IPS DF 19.7 (cell line): ENCODE results near the gene WDFY3.

Experiments
- DNase-seq: peaks from one replicate; pipeline ENCODE4 v3.0.0-alpha.2; 2013; ENCODE audit warnings: low read depth, low spot score

WDFY3 gene

DNA sequence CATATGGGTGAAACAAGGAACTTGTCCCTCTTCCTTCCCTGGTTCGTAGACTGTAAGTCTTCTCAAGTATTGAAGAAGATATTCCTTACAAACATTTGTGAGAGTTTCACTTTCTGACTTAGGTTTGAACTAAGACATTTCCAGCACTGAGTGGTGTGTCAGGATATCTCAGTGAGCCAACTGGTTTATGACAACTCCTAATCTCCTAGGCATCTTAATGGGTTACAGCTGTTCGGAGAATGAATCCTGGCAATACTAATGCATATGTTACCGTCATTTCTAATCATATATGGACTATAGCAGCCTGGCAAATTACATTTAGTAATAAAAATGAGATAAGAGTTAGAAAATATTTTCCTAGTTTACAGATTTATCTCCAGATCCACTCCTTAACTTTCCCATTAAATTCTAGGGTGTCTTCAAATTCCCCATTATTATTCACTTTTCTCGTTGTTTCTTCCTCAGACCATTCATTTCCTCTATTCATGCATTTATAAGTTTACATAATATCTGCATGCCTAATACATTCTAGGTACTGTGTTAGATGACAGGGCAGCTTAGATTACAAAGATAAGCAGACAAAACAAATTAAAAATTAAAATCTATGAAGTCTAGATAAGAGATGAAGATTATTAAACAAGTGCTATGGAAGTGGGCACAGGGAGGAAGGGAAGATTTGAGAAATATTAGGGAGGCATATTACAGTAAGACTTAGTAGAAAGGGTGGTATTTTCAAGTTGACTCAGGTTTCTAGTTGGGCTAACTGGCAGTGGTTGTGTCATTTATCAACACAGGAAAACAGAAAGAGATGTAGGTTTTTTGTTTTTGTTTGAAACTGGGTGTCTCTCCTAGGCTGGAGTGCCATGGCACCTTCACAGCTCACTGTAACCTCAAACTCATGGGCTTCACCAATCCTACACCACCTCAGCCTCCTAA is 173.9 kb downstream of the WDFY3 start:
- no peak for DNase-seq

DNA sequence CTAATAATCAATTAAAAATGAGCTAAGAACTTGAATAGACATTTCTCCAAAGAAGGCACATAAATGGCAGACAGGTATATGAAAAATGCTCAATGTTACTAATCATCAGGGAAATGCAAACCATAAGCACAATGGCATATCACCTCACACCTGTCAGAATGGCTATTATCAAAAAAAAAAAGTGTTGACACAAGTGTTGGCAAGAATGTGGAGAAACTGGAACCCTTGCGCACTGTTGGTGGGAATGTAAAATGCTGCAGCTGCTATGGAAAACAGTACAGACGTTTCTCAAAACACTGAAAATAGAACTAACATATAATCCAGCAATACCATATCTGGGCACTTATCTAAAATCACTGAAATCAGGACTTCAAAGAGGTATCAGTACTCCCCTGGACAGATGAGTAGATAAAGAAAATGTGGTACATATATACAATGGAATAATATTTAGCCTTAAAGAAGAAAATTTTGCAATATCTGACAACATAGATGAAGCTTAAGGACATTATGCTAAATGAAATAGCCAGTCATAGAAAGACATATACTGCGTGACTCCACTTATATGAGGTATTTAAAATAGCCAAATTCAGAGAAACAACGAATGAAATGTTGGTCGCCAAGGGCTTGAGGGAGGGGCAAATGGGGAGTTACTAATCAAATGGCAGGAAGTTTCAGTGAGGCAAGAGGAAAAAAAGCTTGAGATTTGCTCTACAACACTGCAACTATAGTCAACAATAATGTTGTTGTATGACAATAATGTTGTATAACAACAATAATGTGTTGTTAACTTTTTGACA is 175.5 kb downstream of the WDFY3 start:
- no peak for DNase-seq

GRCh38 chr4:84786478-84786877 is 180.0 kb downstream of the WDFY3 start:
- DNase-seq: no peak

GRCh38 chr4:84782517-84782916 is 184.0 kb downstream of the WDFY3 start:
- no peak for DNase-seq

GRCh38 chr4:84780719-84781118 is 185.8 kb downstream of the WDFY3 start:
- no peak for DNase-seq

GRCh38 chr4:84778041-84778440 is 188.4 kb downstream of the WDFY3 start:
- no peak for DNase-seq

DNA sequence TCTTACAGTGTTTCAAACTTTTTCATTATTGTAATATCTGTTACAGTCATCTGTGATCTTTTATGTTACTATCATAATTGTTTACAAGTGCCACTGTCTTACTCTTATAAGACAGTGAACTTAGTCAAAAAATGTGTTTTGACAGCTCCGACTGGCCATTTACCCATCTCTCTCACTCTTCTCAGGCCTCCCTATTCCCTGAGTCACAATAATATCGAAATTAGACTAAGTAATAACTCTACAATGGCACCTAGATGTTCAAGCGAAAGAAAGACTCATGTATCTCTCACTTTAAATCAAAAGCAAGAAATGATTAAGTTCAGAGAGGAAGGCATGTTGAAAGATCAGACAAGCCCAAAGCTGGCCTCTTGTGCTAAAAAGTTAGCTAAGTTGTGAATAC is 199.3 kb downstream of the WDFY3 start:
- DNase-seq: no peak

DNA sequence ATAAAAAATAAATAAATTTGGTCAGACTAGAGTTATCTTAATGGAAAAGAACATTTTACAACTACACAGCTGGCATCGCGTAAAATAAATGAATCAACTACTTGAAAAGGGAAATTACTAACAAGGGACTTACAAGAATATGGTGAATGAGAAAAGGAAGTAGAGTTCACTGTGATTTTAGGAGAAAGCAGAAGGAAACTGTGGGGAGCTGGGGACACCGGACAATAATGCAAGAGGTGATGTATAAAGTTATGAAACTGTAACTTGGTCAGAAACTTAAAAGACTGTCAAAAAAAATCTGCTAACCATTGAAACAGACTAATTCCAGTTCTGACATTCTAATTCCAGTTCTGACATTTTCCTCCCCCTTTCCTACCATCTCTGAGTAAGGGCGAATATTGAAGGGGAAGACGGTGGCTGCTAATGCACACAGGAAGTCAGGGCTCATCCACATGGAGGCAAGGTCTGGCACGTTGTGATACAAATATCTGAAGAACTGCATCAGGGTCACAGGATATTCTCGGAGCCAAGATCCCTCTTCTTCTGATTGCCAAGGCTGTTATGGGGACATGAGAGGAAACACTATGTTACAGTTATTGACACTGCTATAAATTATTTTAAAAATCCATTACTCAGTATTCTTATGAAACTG is 213.0 kb downstream of the WDFY3 start:
- DNase-seq: no peak

GRCh38 chr4:84751707-84752106 is 214.8 kb downstream of the WDFY3 start:
- DNase-seq: no peak

DNA sequence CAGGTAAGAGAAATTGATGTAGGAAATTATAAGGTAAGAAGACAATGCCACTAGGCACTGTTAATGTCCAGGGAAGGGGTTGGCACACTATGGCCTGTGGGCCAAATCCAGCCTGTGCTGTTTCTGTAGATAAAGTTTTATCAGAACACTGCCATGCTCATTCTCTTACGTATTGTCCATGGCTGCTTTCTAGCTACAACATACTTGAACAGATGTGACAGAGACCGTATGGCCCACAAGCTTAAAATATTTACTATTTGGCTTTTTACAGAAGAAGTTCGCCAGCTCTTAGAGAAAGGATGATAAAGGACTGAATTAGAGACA is 215.6 kb downstream of the WDFY3 start:
- no peak for DNase-seq

DNA sequence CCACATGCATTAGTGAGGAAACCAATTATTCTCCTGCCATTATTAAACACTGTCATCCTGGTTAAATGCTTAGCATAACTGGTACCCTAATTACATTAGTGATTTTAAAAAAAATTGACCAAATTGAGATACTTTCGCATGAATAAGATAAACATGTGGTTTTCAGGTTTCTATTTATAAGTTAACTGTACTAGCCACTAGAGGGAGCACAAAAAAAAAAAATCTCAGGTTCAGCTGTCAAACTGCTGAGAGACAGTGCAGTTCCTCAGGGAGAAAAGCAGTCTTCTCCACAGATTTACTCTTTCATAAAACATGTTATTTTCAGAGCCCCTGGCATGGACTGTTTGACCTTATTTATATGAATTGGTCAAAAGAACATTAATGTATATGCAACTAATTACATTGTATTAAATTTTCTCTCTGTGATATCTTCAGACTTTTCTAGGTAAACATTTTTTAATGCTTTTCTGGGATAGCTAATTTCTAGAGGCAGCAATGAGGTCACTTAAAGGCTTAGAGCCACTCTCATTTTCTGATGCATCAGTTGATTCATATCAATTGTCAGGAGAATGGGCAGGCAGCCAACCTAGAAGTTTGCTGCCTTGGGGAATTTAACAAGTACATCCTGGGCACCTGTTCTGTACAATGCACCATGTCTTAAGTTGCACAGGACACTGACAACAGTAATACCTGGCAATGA is 216.1 kb downstream of the WDFY3 start:
- no peak for DNase-seq

- no peak for DNase-seq
Measured at GRCh38 chr4:84740057-84740456, 226.4 kb downstream of the WDFY3 start.

GRCh38 chr4:84738622-84739021 is 227.9 kb downstream of the WDFY3 start:
- no peak for DNase-seq

DNA sequence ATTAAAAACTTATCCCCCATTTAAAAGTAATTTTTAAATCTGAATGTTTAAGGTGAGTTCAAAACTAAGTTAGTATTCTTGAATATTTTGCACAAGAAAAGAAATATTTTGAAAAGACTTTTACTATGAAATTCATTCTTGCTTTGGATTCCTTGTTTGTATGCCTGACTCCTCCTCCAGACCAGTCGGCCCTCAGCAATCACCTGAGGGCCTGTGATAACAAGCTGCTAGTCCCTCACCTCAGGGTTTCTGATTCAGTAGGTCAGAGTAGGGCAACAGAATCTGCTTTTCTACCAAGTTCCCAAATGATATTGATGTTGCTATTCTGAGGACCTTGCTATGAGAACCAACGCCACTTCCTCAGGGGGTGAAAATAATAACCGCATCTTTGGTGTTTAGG is 228.8 kb downstream of the WDFY3 start:
- no peak for DNase-seq

DNA sequence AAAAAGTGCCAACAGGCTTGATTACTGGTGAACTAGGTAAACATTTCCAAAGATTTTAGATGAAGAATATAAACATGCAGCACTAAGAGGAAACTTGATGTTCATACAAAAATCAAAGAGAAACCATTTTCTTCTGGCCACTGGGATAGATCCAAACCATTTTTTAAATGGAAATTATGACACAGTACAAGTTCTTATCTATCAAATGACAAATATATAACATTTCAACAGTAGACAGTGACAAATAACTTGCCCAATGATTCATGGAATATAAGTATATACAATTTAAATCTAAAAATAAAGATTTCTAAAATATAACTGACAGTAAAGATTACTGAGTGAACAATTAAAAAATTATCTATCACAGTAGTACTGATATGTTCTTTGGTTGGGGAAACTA is 232.5 kb downstream of the WDFY3 start:
- DNase-seq: no peak

GRCh38 chr4:84733343-84734033 is 233.0 kb downstream of the WDFY3 start:
- DNase-seq: no peak

DNA sequence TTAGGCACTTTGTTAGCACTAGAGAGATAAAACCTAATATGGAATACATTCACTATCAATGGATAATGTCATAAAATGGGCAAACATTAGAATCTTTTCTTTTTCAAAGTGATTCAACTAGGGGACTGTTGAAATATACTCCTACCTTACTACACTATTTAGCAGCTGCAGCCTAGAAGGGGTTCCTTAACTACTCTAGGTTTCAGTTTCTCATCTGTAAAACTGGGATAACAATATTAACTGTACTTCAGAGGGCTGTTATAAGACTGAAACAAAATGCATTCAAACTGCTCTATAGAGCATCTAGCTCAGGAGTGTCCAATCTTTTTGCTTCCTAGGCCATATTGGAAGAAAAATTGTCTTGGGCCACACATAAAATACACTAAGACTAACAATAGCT is 236.1 kb downstream of the WDFY3 start:
- no peak for DNase-seq

- DNase-seq: no peak
Measured at GRCh38 chr4:84727491-84727890, 239.0 kb downstream of the WDFY3 start.

- no peak for DNase-seq
Measured at GRCh38 chr4:84726356-84726755, 240.1 kb downstream of the WDFY3 start.

DNA sequence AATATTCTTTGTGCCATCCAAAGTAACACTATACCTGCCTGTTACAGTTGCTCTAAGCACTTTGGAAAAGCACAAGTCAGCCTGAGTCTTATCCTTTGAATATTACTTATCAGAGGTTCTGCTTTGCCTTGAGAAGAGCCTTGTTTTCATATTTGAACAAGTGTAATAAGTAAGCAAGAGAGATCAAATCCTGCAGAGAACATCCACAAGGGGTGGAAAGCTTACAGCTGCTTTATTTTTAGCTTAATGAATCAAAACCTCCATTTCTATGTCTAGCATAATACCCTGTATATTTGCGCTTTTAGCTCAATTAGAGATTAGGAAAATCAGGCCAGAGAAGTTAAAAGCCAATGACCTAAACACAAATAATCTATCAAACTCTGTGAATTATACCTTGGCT is 243.8 kb downstream of the WDFY3 start:
- no peak for DNase-seq

- DNase-seq: no peak
Measured at GRCh38 chr4:84719115-84719514, 247.4 kb downstream of the WDFY3 start.
